Heart right ventricle (tissue), 16 donors: ENCODE measurements around the gene SRC. TPM values are rescaled to one million over a fixed set of nuclear protein-coding genes. Genes with fewer than 3 reads are reported as not detected.

Experiments used
- ATAC-seq, 8 donors: fragments of 200-7000 bp; cut with Tn5 transposase; one replicate each; pipeline ENCODE4 v1.9.1; 2020; ENCODE audit warnings: mild to moderate bottlenecking in 8 of 8, moderate library complexity in 8 of 8, moderate number of reproducible peaks in 1 of 8
- DNase-seq, 2 donors: peaks; one replicate each; pipeline ENCODE4 v3.0.0-alpha.2; 2020
- H3K27ac ChIP-seq, 10 donors: fragments of 200-600 bp; sonication (generic) in 2 of 10; one replicate each; pipeline versions ENCODE4 v1.5.0 to v1.8.0; 2020 to 2022; ENCODE audit warnings: mild to moderate bottlenecking in 3 of 10
- H3K27me3 ChIP-seq, 7 donors: fragments of 200-600 bp; one replicate each; pipeline ENCODE4 v1.8.0; 2021 to 2022; ENCODE audit warnings: mild to moderate bottlenecking in 2 of 7
- H3K36me3 ChIP-seq, 9 donors: fragments of 200-600 bp; sonication (generic) in 1 of 9; one replicate each; pipeline versions ENCODE4 v1.5.0 to v1.8.0; 2020 to 2022; ENCODE audit warnings: mild to moderate bottlenecking in 2 of 9
- H3K4me1 ChIP-seq, 9 donors: fragments of 200-600 bp; sonication (generic) in 1 of 9; one replicate each; pipeline versions ENCODE4 v1.5.0 to v1.8.0; 2020 to 2022; ENCODE audit warnings: mild to moderate bottlenecking in 4 of 9
- H3K4me3 ChIP-seq, 10 donors: fragments of 200-600 bp; sonication (generic) in 2 of 10; one replicate each; pipeline versions ENCODE4 v1.5.0 to v1.8.0; 2020 to 2022; ENCODE audit warnings: mild to moderate bottlenecking in 7 of 10, moderate library complexity in 2 of 10
- H3K9me3 ChIP-seq, 11 donors: fragments of 200-600 bp in 10 of 11; sonication (generic) in 2 of 11; one replicate each; pipeline versions ENCODE4 v1.5.0 to v1.8.0; 2013 to 2022; ENCODE audit warnings: mild to moderate bottlenecking in 2 of 11, control low read depth in 1 of 11, moderate library complexity in 1 of 11
- CTCF ChIP-seq, 9 donors: fragments of 200-600 bp; sonication (generic) in 2 of 9; IDR thresholded peaks; one replicate each; pipeline versions ENCODE4 v1.5.0 to v1.8.0; 2021 to 2022; ENCODE audit warnings: antibody characterized with exemption in 9 of 9, mild to moderate bottlenecking in 5 of 9, moderate library complexity in 1 of 9
- WGBS, 2 donors: extraction: QIAGEN DNeasy Blood & Tissue Kit; methylation state at CpG; one replicate each; pipeline ENCODE4 v1.1.7; 2013; ENCODE audit warnings: inconsistent platforms in 1 of 2; 5-methylcytosine and 5-hydroxymethylcytosine counted together
- intact Hi-C, 10 donors: fragments of 100-400 bp; cut with DNase I; formaldehyde crosslinking; loops; one replicate each; pipeline versions ENCODE4 v1.11.1 to v1.14.2; 2022
- polyA plus RNA-seq, 2 donors: library from polyadenylated mRNA; stranded (reverse); fragments of 200-250 nt; gene quantifications; one replicate each; pipeline ENCODE4 v1.2.3, GENCODE V29; 2013
- total RNA-seq, 10 donors: library from RNA; stranded (reverse); fragmentation: NEBNext Ultra II Directional in 3 of 10; extraction: Animal tissue kit (Norgen Biotek cat#: 25700) in 3 of 10; gene quantifications; one replicate each; pipeline versions ENCODE4 v1.2.1 to v1.2.4, GENCODE V29; 2021 to 2023
- donor health status: Arrhythmogenic right ventricular cardiomyopathy.
- donor health status: ischemic (EF 13 %, LVEDD 7.1; RV severe dilation, severe dysfunction).
- donor health status: healthy with polysubstance abuse.
- donor health status: DM: no; HTN: yes; CAD: no.
- donor health status: DM: no; HTN: no; CAD: no.
- donor health status: ischemic (EF 25% LVEDD 6.9; RV normal size, moderate dysfunction).
- donor health status: ischemic (EF 25% LVEDD 5.7; RV mildly dilated, moderate dysfunction).
- donor health status: healthy.
- donor health status: DM: yes; HTN: yes; CAD: no.
- donor health status: Ischemic cardiomyopathy.
- donor health status: ischemic (EF 35%, LVEDD 5.7; RV mildly dilated, moderate dysfunction).
- donor health status: nonischemic (EF 11% LVEDD 7.7; RV severe dilation, severe dysfunction).
- donor health status: DM: yes; HTN: yes; CAD: no.
- donor health status: PGD.
- donor health status: ischemic (EF 29% LVEDD 5.4; RV normal size, mild dysfunction).
- donor health status: nonischemic (EF 23%, LVEDD 6.1; RV moderate dilation, normal function).

The SRC gene
- total and polyA plus RNA-seq, 12 donors, result 1.9 to 10.8 (median 4.2) TPM

- DNase-seq, result no peak
- Histone ChIP-seq H3K4me1 (peaks cover 2 to 22% (median 15%) of the 10 kb centered on the region in 9 donors), H3K4me3 (no peak overlapping the region), H3K36me3 (peaks cover 0 to 34% (median 0%) of the 10 kb centered on the region in 9 donors), H3K9me3 (no peaks in the 10 kb centered on the region), H3K27ac (no peak overlapping the region), H3K27me3 (peaks cover 0 to 21% (median 15%) of the 10 kb centered on the region in 7 donors)
- WGBS, 2 donors, result 93 to 94% methylated on average over 37 of the region's 37 CpGs
- no peak for ATAC-seq
- no peak for TF ChIP-seq CTCF (IDR thresholded peaks at IDR 0.05)
- intact Hi-C loops, result no loop called here
Measured at GRCh38 chr20:37403107-37404033, 57.4 kb downstream of the SRC start.

GRCh38 chr20:37404461-37404890 is 58.5 kb downstream of the SRC start:
- peaks cover 2 to 25% (median 15%) of the 10 kb centered on the region in 9 donors for H3K4me1 ChIP-seq
- DNase-seq (no peak), ATAC-seq (no peak)
- H3K9me3 ChIP-seq, result no peaks in the 10 kb centered on the region
- peaks cover 0 to 31% (median 24%) of the 10 kb centered on the region in 7 donors for H3K27me3 ChIP-seq
- H3K27ac ChIP-seq, result no peak overlapping the region
- H3K36me3 ChIP-seq, result peaks cover 0 to 32% (median 0%) of the 10 kb centered on the region in 9 donors
- 82 to 89% methylated on average over 6 of the region's 6 CpGs for WGBS, 2 donors
- no peak overlapping the region for H3K4me3 ChIP-seq
- no peak for TF ChIP-seq CTCF (IDR thresholded peaks at IDR 0.05)
- intact Hi-C loops, result no loop called here

GRCh38 chr20:37405351-37405897 is 59.5 kb downstream of the SRC start:
- no peaks in the 10 kb centered on the region for H3K9me3 ChIP-seq
- no peak for TF ChIP-seq CTCF (IDR thresholded peaks at IDR 0.05)
- peaks cover 0 to 39% (median 34%) of the 10 kb centered on the region in 7 donors for H3K27me3 ChIP-seq
- H3K4me3 ChIP-seq, result no peak overlapping the region
- DNase-seq (no peak), ATAC-seq (no peak)
- H3K4me1 ChIP-seq, result peaks cover 2 to 25% (median 15%) of the 10 kb centered on the region in 9 donors
- 81 to 86% methylated on average over 11 of the region's 11 CpGs for WGBS, 2 donors
- intact Hi-C loops, result loop anchor here in 1 of 10 donors (5.0 kb wide), 1 partner anchor 122 kb away; the partner anchor contains the start of gene BLCAP
- H3K27ac ChIP-seq, result no peak overlapping the region
- peaks cover 0 to 28% (median 0%) of the 10 kb centered on the region in 9 donors for H3K36me3 ChIP-seq
